B cell (primary cell): ENCODE data around the gene CORO2A. TPM values are rescaled to one million over a fixed set of nuclear protein-coding genes. Genes with fewer than 3 reads are reported as not detected.

Experiments used
- ATAC-seq: fragments of 200-7000 bp; cut with Tn5 transposase; one replicate; pipeline ENCODE4 v1.10.0; 2021; ENCODE audit warnings: low read depth, mild to moderate bottlenecking, moderate number of reproducible peaks, moderate library complexity
- CTCF ChIA-PET: fragments of 350-600 bp; sonication (Branson Sonifier 250); formaldehyde crosslinking; loops from one replicate; lab custom pipeline; 2021; ENCODE audit warnings: antibody characterized with exemption, inconsistent platforms; lab: Charles Lee
- POLR2A ChIA-PET: fragments of 350-600 bp; sonication (Branson Sonifier 250); formaldehyde crosslinking; loops from one replicate; lab custom pipeline; 2021; ENCODE audit warnings: antibody characterized with exemption; lab: Charles Lee
- DNase-seq: peaks from one replicate; pipeline ENCODE4 v3.0.0; 2013
- H2AFZ ChIP-seq: 2 replicates; pipeline ENCODE4 v1.6.1; 2012; ENCODE audit warnings: mild to moderate bottlenecking, low read depth, low read length; ENCODE audit not compliant: insufficient read depth, poor library complexity, severe bottlenecking
- H3K27ac ChIP-seq, 2 donors: 1 replicate in 1 of 2; 2 replicates in 1 of 2; pipeline ENCODE4 v1.5.1; 2012 to 2013; ENCODE audit warnings: low read length in 2 of 2, mild to moderate bottlenecking in 2 of 2, moderate library complexity in 1 of 2
- H3K27me3 ChIP-seq, 4 experiments: fragments of 200-600 bp in 1 of 4; sonication (generic) in 1 of 4; replicated peaks in 1 of 4; 1 replicate in 2 of 4; 2 replicates in 2 of 4; pipeline versions ENCODE4 v1.6.1 to v1.7.0; 2013 to 2016; ENCODE audit warnings: low read length in 3 of 4, mild to moderate bottlenecking in 2 of 4, mixed read lengths in 1 of 4, moderate library complexity in 1 of 4; ENCODE audit not compliant: insufficient read depth in 4 of 4, control insufficient read depth in 3 of 4; ENCODE audit errors: control extremely low read depth in 1 of 4
- H3K36me3 ChIP-seq, 2 experiments: replicated peaks in 1 of 2; 1 replicate in 1 of 2; 2 replicates in 1 of 2; pipeline versions ENCODE4 v1.6.1 to v1.7.1; 2013; ENCODE audit warnings: low read length in 1 of 2; ENCODE audit not compliant: insufficient read depth in 2 of 2, control insufficient read depth in 1 of 2; ENCODE audit errors: control extremely low read depth in 1 of 2, extremely low read depth in 1 of 2
- H3K4me1 ChIP-seq, 2 donors: fragments of 200-600 bp in 1 of 2; sonication (generic) in 1 of 2; 1 replicate in 1 of 2; 2 replicates in 1 of 2; pipeline versions ENCODE4 v1.5.1 to v1.6.1; 2013 to 2017; ENCODE audit warnings: low read length in 2 of 2; ENCODE audit not compliant: control insufficient read depth in 2 of 2, insufficient read depth in 2 of 2
- H3K4me2 ChIP-seq: replicated peaks from 2 replicates; pipeline ENCODE3; 2012; ENCODE audit warnings: mild to moderate bottlenecking, low read depth, low read length; ENCODE audit not compliant: poor library complexity, severe bottlenecking
- H3K4me3 ChIP-seq, 5 experiments: fragments of 200-600 bp in 1 of 5; sonication (generic) in 1 of 5; 1 replicate in 3 of 5; 2 replicates in 2 of 5; pipeline versions ENCODE4 v1.5.1 to v1.7.0; 2011 to 2016; ENCODE audit warnings: low read length in 4 of 5, mild to moderate bottlenecking in 4 of 5, low read depth in 2 of 5, control low read depth in 1 of 5, moderate library complexity in 1 of 5; ENCODE audit not compliant: insufficient read depth in 1 of 5; ENCODE audit errors: control extremely low read depth in 1 of 5, extremely low read depth in 1 of 5
- H3K79me2 ChIP-seq: fragments of 200-600 bp; sonication (generic); one replicate; pipeline ENCODE4 v1.6.0; 2016; ENCODE audit warnings: low read length; ENCODE audit not compliant: control insufficient read depth, insufficient read depth
- H3K9ac ChIP-seq: fragments of 200-600 bp; sonication (generic); 2 replicates; pipeline ENCODE4 v1.6.1; 2017; ENCODE audit warnings: mild to moderate bottlenecking, low read length, moderate library complexity
- H3K9me3 ChIP-seq, 3 donors: one replicate each; pipeline versions ENCODE4 v1.6.1 to v1.7.1; 2013; ENCODE audit warnings: low read length in 2 of 3; ENCODE audit not compliant: control insufficient read depth in 2 of 3, insufficient read depth in 1 of 3; ENCODE audit errors: control extremely low read depth in 1 of 3
- H4K20me1 ChIP-seq: 2 replicates; pipeline ENCODE4 v1.6.0; 2012; ENCODE audit warnings: mild to moderate bottlenecking, low read length; ENCODE audit not compliant: insufficient read depth, control insufficient read depth, poor library complexity, severe bottlenecking
- H3K27ac Mint-ChIP-seq: one replicate; pipeline ENCODE4 v1.8.0; 2021; ENCODE audit warnings: mixed read lengths
- H3K27me3 Mint-ChIP-seq: one replicate; pipeline ENCODE4 v1.8.0; 2021; ENCODE audit warnings: mixed read lengths
- H3K4me1 Mint-ChIP-seq: one replicate; pipeline ENCODE4 v1.8.0; 2021; ENCODE audit warnings: mixed read lengths
- H3K4me3 Mint-ChIP-seq: one replicate; pipeline ENCODE4 v1.8.0; 2021; ENCODE audit warnings: mixed read lengths
- H3K9me3 Mint-ChIP-seq: one replicate; pipeline ENCODE4 v1.8.0; 2022; ENCODE audit warnings: mixed read lengths; ENCODE audit not compliant: insufficient read depth
- EZH2 ChIP-seq: IDR thresholded peaks from 2 replicates; pipeline ENCODE4 v1.6.1; 2012; ENCODE audit warnings: borderline replicate concordance, low read depth, mild to moderate bottlenecking, moderate library complexity, low read length; ENCODE audit not compliant: insufficient read depth, poor library complexity, severe bottlenecking
- WGBS: methylation state at CpG from one replicate; pipeline ENCODE4 v1.1.5; 2013; ENCODE audit warnings: missing lambda C conversion rate; ENCODE audit not compliant: insufficient coverage; 5-methylcytosine and 5-hydroxymethylcytosine counted together
- intact Hi-C: fragments of 100-400 bp; cut with micrococcal nuclease; formaldehyde crosslinking; loops from one replicate; pipeline ENCODE4 v1.10.0; 2022
- polyA plus RNA-seq: library from polyadenylated mRNA; depleted of rRNA; stranded (reverse); fragments of >200 nt; gene quantifications from 2 replicates; pipeline ENCODE4 v1.2.3, GENCODE V29; 2012
- total RNA-seq, 2 donors: library from RNA; stranded (reverse); fragments of 120-200 nt in 1 of 2; gene quantifications; 1 replicate in 1 of 2; 2 replicates in 1 of 2; pipeline versions ENCODE4 v1.2.3 to v1.2.4, GENCODE V29; 2013 to 2022
- TF ChIP-seq, protein P1 (sequence below): fragments of 200-600 bp; IDR thresholded peaks from one replicate; pipeline ENCODE4 v1.8.0; 2022; ENCODE audit warnings: antibody characterized with exemption, mild to moderate bottlenecking

CORO2A gene
- total and polyA plus RNA-seq, 2 donors (not counting 1 experiment from before 2014, with no cell fraction given), result 1.1 to 2.0 TPM

DNA sequence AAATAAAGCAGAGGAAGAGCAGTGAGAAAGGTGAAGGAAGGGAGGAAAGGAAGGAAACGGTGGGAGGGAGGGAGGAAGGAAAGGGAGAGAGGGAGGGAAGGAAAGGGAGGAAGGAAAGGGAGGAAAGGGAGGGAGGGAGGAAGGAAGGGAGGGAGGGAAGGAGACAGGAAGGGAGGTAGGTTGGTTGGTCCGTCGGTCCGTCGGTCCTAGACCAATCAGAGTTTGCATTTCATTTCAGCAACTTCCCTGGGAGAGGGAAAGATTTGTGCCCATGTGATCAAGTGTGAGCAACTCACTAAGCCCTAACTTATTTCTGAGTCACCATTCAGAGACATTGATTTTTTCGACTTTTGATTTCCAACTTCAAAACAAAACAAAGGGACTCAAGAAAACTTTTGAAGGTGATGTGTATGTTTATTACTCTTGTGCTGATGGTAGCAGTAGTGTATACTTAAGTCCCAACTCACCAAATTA, 117.1 kb downstream of the CORO2A start:
- WGBS, result 58% methylated on average over 5 of the region's 6 CpGs
- H3K4me2 ChIP-seq, result no peak overlapping the region
- Mint-ChIP-seq H3K27ac (no peak overlapping the region), H3K9me3 (no peaks in the 10 kb centered on the region), H3K4me3 (no peak overlapping the region), H3K27me3 (no peaks in the 10 kb centered on the region), H3K4me1 (peaks cover 11% of the 10 kb centered on the region)
- peaks cover 5% of the 10 kb centered on the region for H4K20me1 ChIP-seq
- H3K9ac ChIP-seq, result no peak overlapping the region
- peaks cover 7% of the 10 kb centered on the region for H3K79me2 ChIP-seq
- peaks cover 0 to 3% of the 10 kb centered on the region in 2 experiments for H3K36me3 ChIP-seq
- POLR2A ChIA-PET, result no interaction called here
- H3K9me3 ChIP-seq, result no peaks in the 10 kb centered on the region
- no peak overlapping the region for H3K4me3 ChIP-seq
- TF ChIP-seq EZH2, result no peak
- TF ChIP-seq, protein P1, sequence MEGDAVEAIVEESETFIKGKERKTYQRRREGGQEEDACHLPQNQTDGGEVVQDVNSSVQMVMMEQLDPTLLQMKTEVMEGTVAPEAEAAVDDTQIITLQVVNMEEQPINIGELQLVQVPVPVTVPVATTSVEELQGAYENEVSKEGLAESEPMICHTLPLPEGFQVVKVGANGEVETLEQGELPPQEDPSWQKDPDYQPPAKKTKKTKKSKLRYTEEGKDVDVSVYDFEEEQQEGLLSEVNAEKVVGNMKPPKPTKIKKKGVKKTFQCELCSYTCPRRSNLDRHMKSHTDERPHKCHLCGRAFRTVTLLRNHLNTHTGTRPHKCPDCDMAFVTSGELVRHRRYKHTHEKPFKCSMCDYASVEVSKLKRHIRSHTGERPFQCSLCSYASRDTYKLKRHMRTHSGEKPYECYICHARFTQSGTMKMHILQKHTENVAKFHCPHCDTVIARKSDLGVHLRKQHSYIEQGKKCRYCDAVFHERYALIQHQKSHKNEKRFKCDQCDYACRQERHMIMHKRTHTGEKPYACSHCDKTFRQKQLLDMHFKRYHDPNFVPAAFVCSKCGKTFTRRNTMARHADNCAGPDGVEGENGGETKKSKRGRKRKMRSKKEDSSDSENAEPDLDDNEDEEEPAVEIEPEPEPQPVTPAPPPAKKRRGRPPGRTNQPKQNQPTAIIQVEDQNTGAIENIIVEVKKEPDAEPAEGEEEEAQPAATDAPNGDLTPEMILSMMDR, result no peak
- H3K27me3 ChIP-seq, result no peaks in the 10 kb centered on the region
- intact Hi-C loops, result loop anchor here (2.0 kb wide), 1 partner anchor 43 kb away; the partner anchor contains the start of gene TRIM14
- H3K27ac ChIP-seq, result peak overlapping the region in 1 of 2 donors; percentile 18
- ATAC-seq, result no peak
- peaks cover 3 to 13% of the 10 kb centered on the region in 2 donors for H3K4me1 ChIP-seq
- no peak for DNase-seq
- no peak overlapping the region for H2AFZ ChIP-seq
- CTCF ChIA-PET, result interaction anchor here (0.6 to 5.4 kb wide), 14 partner anchors 26 to 448 kb away, joined by 3 to 46 read pairs (median 5); partner anchors contain the start of genes TBC1D2 and TRIM14
